GM12865 (cell line): Measurements from ENCODE around the gene GAB1.

Source experiments
- DNase-seq: peaks from one replicate; pipeline ENCODE4 v3.0.0; 2010; ENCODE audit warnings: low read depth
- H3K4me3 ChIP-seq: 2 replicates; pipeline ENCODE4 v1.5.1; 2011; ENCODE audit warnings: mild to moderate bottlenecking, low read depth, low read length, control low read depth
- CTCF ChIP-seq: IDR thresholded peaks from 2 replicates; pipeline ENCODE4 v1.5.1; 2011; ENCODE audit warnings: low read length, control low read depth, low read depth, inconsistent platforms; ENCODE audit not compliant: insufficient read depth; ENCODE audit errors: missing control alignments

GAB1 gene

GRCh38 chr4:143311924-143312323 is 24.8 kb upstream of the GAB1 start:
- no peak for TF ChIP-seq CTCF
- DNase-seq: no peak
- H3K4me3 ChIP-seq: no peak overlapping the region

DNA sequence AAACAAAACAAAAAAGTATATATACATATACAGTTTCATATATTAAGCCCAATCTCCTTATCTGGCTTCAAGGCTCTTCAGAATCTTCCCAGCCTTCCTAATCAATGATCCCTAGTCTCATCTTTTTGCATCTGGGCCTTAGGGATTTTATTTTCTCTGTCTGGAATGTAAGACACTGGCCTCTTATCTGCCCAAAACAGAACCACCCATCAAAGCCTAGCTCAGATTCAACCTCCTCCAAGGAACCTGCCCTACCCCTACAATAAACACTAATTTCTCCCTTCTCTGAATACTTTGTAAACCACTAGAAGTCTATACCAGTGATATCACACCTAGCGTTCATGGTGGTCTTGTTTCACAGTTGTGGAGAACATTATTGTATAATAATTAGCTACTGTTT is 23.2 kb upstream of the GAB1 start:
- DNase-seq: no peak
- no peak for TF ChIP-seq CTCF

GRCh38 chr4:143313996-143314395 is 22.7 kb upstream of the GAB1 start:
- H3K4me3 ChIP-seq: no peak overlapping the region
- DNase-seq: no peak
- TF ChIP-seq CTCF: no peak

More for the DNA sequence above, 23.2 kb upstream of the GAB1 start:
- no peak overlapping the region for H3K4me3 ChIP-seq

DNA sequence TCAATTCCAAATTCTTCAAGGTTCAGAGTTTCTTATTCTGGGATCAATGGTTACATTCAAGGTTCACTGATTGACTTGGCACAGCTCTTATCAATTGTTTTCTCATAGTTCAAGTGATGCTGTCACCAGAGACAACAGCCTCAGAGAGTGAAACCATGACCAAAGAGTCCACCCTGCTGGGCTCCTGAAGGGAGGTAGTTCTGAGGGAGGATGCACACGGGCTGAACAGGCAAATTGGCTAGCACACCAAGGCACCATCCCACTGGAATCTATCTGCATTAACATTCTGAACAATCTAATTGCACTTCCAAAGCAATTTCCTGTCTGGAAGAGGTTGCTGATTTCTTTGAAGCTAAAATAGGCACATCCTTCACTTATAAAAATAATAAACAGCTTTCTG is 16.6 kb upstream of the GAB1 start:
- DNase-seq: no peak
- H3K4me3 ChIP-seq: no peak overlapping the region
- no peak for TF ChIP-seq CTCF

DNA sequence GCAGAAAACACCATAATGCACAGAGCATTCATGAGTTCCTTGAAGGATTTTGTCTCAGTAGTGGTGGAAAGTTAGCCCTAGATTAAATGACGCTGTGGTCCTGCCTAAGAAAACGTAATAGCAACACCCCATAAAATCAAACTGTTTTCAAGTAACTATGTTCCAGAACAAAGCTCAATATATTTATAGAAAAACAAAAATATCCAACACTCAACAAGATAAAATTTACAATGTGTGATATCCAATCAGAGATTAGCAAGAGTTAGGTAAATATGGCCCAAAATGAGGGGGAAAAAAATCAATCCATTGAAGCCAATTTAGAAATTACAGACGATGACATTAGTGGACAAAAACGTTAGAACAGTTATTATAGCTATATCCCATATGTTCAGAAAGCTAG is 9.9 kb upstream of the GAB1 start:
- no peak overlapping the region for H3K4me3 ChIP-seq
- TF ChIP-seq CTCF: no peak
- DNase-seq: no peak

DNA sequence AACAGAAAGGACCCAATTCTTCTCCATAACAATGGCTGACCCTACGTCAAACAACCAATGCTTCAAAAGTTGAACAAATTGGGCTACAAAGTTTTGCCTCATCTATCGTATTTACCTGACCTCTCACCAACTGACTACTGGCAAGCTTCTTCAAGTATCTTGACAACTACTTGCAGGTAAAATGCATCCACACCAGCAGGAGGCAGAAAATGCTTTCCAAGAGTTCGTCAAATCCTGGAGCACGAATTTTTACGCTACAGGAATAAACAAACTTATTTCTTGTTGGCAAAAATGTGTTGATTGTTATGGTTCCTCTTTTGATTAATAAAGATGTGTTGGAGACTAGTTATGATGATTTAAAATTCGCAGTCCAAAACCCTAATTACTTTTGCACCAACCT is 6.7 kb upstream of the GAB1 start:
- DNase-seq: no peak
- TF ChIP-seq CTCF: no peak
- H3K4me3 ChIP-seq: no peak overlapping the region

DNA sequence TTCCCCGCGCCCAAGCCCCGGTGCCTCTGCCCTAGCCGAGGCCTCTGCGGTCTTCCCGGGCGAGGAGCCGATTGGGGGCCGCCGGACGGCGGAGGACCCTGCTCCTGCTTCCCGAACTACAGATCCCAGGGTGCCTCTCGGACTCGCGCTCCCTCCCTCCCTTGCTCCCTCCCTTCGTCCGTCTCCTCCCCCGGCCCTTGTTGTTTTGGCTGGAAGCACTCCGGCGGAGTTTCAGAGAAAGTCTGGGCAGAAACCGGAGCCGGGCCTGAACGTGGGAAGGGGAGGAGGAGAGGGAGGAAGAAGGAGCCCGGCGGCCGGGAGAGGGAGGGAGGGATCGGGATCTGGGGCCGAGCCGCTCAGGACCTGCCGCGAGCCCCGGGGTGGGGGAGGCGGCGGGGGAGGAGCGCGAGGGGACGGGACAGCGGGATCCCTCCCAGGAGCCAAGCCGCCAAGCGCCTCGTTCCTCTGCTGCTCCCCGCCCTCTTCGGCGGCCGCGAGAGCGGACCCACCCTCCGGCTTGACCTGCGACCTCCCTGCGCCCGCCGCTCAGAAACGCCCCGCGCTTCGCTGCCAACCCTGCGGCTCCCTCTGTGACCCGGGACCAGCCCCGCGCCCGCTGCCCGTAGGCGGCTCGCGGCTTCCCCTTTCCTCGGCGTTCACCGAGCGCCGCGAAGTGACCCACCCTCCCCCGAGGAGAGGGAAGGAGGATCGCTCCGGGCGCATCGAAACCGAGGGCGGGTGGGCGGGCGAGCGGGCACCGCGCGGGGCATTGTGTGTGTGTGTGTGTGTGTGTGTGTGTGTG is 496 bp upstream of the GAB1 start:
- peak overlapping the region; percentile 75 for H3K4me3 ChIP-seq
- peak; percentile 71 for DNase-seq
- no peak for TF ChIP-seq CTCF
